RWPE2 (cell line): ENCODE measurements around the gene GPR32.
"Not testable (repeated sequence)": the region's sequence is repeated elsewhere in the genome, so short reads cannot be mapped to it uniquely, and the experiment has no call there.

Experiments used
- ATAC-seq: fragments of 200-7000 bp; cut with Tn5 transposase; 3 replicates; pipeline ENCODE4 v1.9.1; 2021; ENCODE audit warnings: low read depth
- DNase-seq: peaks from one replicate; pipeline ENCODE4 v3.0.0-alpha.2; 2020; ENCODE audit warnings: low spot score
- H3K27ac ChIP-seq: fragments of 450-650 bp; 2 replicates; pipeline ENCODE4 v1.5.1; 2017; ENCODE audit warnings: mild to moderate bottlenecking; ENCODE audit not compliant: poor library complexity, severe bottlenecking
- H3K27me3 ChIP-seq: fragments of 250-450 bp; sonication (Bioruptor Pico); 2 replicates; pipeline ENCODE4 v1.5.1; 2021; ENCODE audit warnings: mild to moderate bottlenecking, moderate library complexity; ENCODE audit not compliant: insufficient read depth, poor library complexity, severe bottlenecking
- H3K36me3 ChIP-seq: fragments of 250-450 bp; sonication (Bioruptor Pico); 2 replicates; pipeline ENCODE4 v1.5.1; 2020; ENCODE audit warnings: low read depth, mild to moderate bottlenecking, moderate library complexity
- H3K4me1 ChIP-seq: fragments of 250-450 bp; sonication (Bioruptor Pico); 2 replicates; pipeline ENCODE4 v1.5.1; 2021; ENCODE audit warnings: mild to moderate bottlenecking, moderate library complexity; ENCODE audit not compliant: insufficient read depth, poor library complexity, severe bottlenecking
- H3K4me3 ChIP-seq: fragments of 250-450 bp; sonication (Bioruptor Pico); 2 replicates; pipeline ENCODE4 v1.5.1; 2021; ENCODE audit warnings: mild to moderate bottlenecking, moderate library complexity; ENCODE audit not compliant: severe bottlenecking
- H3K9me3 ChIP-seq: fragments of 250-450 bp; sonication (Bioruptor Pico); 2 replicates; pipeline ENCODE4 v1.5.1; 2021; ENCODE audit warnings: mild to moderate bottlenecking, moderate library complexity; ENCODE audit not compliant: severe bottlenecking
- CTCF ChIP-seq: fragments of 450-650 bp; IDR thresholded peaks from one replicate; pipeline ENCODE4 v1.5.1; 2017; ENCODE audit warnings: mild to moderate bottlenecking, moderate library complexity; ENCODE audit not compliant: poor library complexity, severe bottlenecking

Gene GPR32

GRCh38 chr19:50783848-50784152, 13.5 kb downstream of the GPR32 start:
- not testable (repeated sequence) for ATAC-seq, DNase-seq, H3K27ac ChIP-seq, H3K9me3 ChIP-seq, H3K4me3 ChIP-seq, H3K36me3 ChIP-seq, H3K4me1 ChIP-seq
- peaks cover 20% of the 10 kb centered on the region for H3K27me3 ChIP-seq
- TF ChIP-seq CTCF: peak; percentile 59

- Histone ChIP-seq H3K4me1 (no peaks in the 10 kb centered on the region), H3K4me3 (no peak overlapping the region), H3K27ac (no peak overlapping the region), H3K27me3 (peaks cover 11% of the 10 kb centered on the region), H3K9me3 (no peaks in the 10 kb centered on the region), H3K36me3 (no peaks in the 10 kb centered on the region)
- ATAC-seq (no peak), DNase-seq (no peak)
- no peak for TF ChIP-seq CTCF
Measured at GRCh38 chr19:50784710-50785109, 14.4 kb downstream of the GPR32 start.

GRCh38 chr19:50785329-50785728, 15.1 kb downstream of the GPR32 start:
- Histone ChIP-seq H3K4me1 (no peaks in the 10 kb centered on the region), H3K36me3 (no peaks in the 10 kb centered on the region), H3K27me3 (peaks cover 4% of the 10 kb centered on the region), H3K9me3 (no peaks in the 10 kb centered on the region), H3K27ac (no peak overlapping the region), H3K4me3 (no peak overlapping the region)
- no peak for TF ChIP-seq CTCF
- ATAC-seq: no peak
- no peak for DNase-seq

- H3K27me3 ChIP-seq: no peaks in the 10 kb centered on the region
- TF ChIP-seq CTCF: no peak
- H3K27ac ChIP-seq: no peak within 1 kb of the TSS
- H3K4me3 ChIP-seq: no peak within 1 kb of the TSS
- H3K4me1 ChIP-seq: no peaks in the 10 kb centered on the region
- ATAC-seq: no peak
- no peaks in the 10 kb centered on the region for H3K9me3 ChIP-seq
- no peak for DNase-seq
- no peaks in the 10 kb centered on the region for H3K36me3 ChIP-seq
Measured at GRCh38 chr19:50790396-50790795, 20.1 kb downstream of the GPR32 start, which contains the start of gene ACP4. Gene ACP4, plus strand, starts transcription at chr19:50790415. Its CDS starts 0 bp downstream, at chr19:50790415.

- Histone ChIP-seq H3K9me3 (no peaks in the 10 kb centered on the region), H3K4me3 (no peak overlapping the region), H3K27ac (no peak overlapping the region), H3K27me3 (no peaks in the 10 kb centered on the region), H3K4me1 (no peaks in the 10 kb centered on the region), H3K36me3 (no peaks in the 10 kb centered on the region)
- no peak for TF ChIP-seq CTCF
- no peak for DNase-seq
- ATAC-seq: no peak
Measured at GRCh38 chr19:50790922-50791467, 20.7 kb downstream of the GPR32 start.
